Osteocyte (in vitro differentiated cells): ENCODE results near the gene NFIX. TPM values are rescaled to one million over a fixed set of nuclear protein-coding genes. Genes with fewer than 3 reads are reported as not detected.

ENCODE experiments used
- DNase-seq: peaks from one replicate; pipeline ENCODE4 v3.0.0; 2021; ENCODE audit warnings: mixed read lengths; ENCODE audit not compliant: unreplicated experiment; ENCODE audit errors: extremely low spot score
- H3K27ac Mint-ChIP-seq: one replicate; pipeline ENCODE4 v1.8.0; 2021; ENCODE audit warnings: mild to moderate bottlenecking, mixed read lengths; ENCODE audit not compliant: unreplicated experiment
- H3K27me3 Mint-ChIP-seq: one replicate; pipeline ENCODE4 v1.8.0; 2021; ENCODE audit warnings: mixed read lengths; ENCODE audit not compliant: unreplicated experiment
- H3K36me3 Mint-ChIP-seq: one replicate; pipeline ENCODE4 v1.8.0; 2021; ENCODE audit warnings: mixed read lengths; ENCODE audit not compliant: unreplicated experiment
- H3K4me1 Mint-ChIP-seq: one replicate; pipeline ENCODE4 v1.8.0; 2021; ENCODE audit warnings: mixed read lengths; ENCODE audit not compliant: unreplicated experiment
- H3K4me3 Mint-ChIP-seq: one replicate; pipeline ENCODE4 v1.8.0; 2021; ENCODE audit warnings: mild to moderate bottlenecking, moderate library complexity, mixed read lengths; ENCODE audit not compliant: unreplicated experiment
- H3K9me3 Mint-ChIP-seq: one replicate; pipeline ENCODE4 v1.8.0; 2021; ENCODE audit warnings: mixed read lengths; ENCODE audit not compliant: unreplicated experiment
- total RNA-seq: library from RNA; stranded (reverse); gene quantifications from 2 replicates; pipeline ENCODE4 v1.2.1, GENCODE V29; 2021
- TF ChIP-seq, protein P1 (sequence below): fragments of 200-600 bp; sonication (generic); IDR thresholded peaks from 2 replicates; pipeline ENCODE4 v1.5.0; 2021; ENCODE audit warnings: antibody characterized with exemption, mild to moderate bottlenecking, moderate library complexity

NFIX gene
- total RNA-seq, 1 donor from 2014 or later: 87.0 TPM

DNA sequence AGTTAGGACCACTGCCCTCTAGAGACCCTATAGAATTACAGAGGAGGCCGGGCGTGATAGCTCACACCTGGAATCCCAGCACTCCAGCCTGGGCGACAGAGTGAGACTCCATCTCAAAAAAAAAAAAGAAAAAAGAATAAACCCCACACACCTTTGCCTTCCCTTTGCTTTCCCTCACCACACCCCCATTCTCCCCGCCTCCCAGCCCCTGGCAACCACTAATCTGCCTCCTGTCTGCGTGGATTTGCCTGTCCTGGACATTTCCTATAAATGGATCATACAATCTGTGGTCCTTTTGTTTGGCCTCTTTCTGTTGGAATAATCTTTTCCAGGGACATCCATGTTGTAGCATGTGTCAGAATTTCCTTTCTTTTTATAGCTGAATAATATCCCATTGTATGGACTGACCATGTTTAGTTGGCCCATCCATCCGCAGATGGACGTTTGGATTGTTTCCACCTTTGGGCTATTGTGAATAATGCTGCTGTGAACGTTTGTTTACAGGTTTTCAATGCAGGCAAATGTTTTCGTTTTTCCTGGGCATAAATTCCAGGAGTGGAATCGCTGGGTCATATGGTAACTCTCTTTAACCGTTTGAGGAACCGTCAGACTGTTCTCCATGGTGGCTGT is 138.1 kb downstream of the NFIX start:
- TF ChIP-seq, protein P1, sequence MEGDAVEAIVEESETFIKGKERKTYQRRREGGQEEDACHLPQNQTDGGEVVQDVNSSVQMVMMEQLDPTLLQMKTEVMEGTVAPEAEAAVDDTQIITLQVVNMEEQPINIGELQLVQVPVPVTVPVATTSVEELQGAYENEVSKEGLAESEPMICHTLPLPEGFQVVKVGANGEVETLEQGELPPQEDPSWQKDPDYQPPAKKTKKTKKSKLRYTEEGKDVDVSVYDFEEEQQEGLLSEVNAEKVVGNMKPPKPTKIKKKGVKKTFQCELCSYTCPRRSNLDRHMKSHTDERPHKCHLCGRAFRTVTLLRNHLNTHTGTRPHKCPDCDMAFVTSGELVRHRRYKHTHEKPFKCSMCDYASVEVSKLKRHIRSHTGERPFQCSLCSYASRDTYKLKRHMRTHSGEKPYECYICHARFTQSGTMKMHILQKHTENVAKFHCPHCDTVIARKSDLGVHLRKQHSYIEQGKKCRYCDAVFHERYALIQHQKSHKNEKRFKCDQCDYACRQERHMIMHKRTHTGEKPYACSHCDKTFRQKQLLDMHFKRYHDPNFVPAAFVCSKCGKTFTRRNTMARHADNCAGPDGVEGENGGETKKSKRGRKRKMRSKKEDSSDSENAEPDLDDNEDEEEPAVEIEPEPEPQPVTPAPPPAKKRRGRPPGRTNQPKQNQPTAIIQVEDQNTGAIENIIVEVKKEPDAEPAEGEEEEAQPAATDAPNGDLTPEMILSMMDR: no peak
- Mint-ChIP-seq H3K27ac (peak overlapping the region; percentile 44), H3K9me3 (no peaks in the 10 kb centered on the region), H3K4me3 (no peak overlapping the region), H3K36me3 (peaks cover 4% of the 10 kb centered on the region), H3K4me1 (peaks cover 2% of the 10 kb centered on the region), H3K27me3 (no peaks in the 10 kb centered on the region)
- DNase-seq: no peak

DNA sequence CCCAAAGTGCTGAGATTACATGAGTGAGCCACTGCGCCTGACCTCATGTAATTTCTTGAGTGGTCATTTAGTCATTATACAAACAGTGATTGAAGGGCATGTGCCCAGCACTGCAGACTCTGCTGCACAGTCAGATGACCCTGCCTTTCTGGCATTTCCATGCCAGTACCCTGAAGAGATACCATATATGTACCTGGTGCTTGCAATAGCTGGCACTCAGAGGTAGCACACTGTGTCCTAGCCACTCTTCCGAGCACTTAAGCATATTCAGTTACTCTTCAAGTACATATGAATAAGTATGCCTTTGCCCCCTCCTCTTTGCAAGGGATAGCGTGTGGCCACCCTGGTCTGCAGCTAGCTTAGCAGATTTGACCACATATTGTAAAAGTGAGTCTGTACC is 139.4 kb downstream of the NFIX start:
- Mint-ChIP-seq H3K27ac (no peak overlapping the region), H3K4me3 (no peak overlapping the region), H3K36me3 (peaks cover 7% of the 10 kb centered on the region), H3K27me3 (no peaks in the 10 kb centered on the region), H3K9me3 (no peaks in the 10 kb centered on the region), H3K4me1 (peaks cover 8% of the 10 kb centered on the region)
- TF ChIP-seq, protein P1: no peak
- DNase-seq: no peak

DNA sequence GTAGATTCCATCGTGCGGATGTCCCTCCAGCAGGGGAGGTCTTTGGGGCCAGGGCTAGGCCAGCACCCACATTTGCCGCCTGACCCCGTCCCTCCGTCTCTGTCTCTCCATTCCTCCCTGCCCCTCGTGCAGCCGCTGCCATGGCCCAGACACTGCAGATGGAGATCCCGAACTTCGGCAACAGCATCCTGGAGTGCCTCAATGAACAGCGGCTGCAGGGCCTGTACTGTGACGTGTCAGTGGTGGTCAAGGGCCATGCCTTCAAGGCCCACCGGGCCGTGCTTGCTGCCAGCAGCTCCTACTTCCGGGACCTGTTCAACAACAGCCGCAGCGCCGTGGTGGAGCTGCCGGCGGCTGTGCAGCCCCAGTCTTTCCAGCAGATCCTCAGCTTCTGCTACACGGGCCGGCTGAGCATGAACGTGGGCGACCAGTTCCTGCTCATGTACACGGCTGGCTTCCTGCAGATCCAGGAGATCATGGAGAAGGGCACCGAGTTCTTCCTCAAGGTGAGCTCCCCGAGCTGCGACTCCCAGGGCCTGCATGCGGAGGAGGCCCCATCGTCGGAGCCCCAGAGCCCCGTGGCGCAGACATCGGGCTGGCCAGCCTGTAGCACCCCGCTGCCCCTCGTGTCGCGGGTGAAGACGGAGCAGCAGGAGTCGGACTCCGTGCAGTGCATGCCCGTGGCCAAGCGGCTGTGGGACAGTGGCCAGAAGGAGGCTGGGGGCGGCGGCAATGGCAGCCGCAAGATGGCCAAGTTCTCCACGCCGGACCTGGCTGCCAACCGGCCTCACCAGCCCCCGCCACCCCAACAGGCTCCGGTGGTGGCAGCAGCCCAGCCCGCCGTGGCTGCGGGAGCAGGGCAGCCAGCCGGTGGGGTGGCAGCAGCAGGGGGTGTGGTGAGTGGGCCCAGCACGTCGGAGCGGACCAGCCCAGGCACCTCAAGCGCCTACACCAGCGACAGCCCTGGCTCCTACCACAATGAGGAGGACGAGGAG is 140.1 kb downstream of the NFIX start:
- peaks cover 7% of the 10 kb centered on the region for H3K36me3 Mint-ChIP-seq
- TF ChIP-seq, protein P1: no peak
- H3K27ac Mint-ChIP-seq: no peak overlapping the region

DNA sequence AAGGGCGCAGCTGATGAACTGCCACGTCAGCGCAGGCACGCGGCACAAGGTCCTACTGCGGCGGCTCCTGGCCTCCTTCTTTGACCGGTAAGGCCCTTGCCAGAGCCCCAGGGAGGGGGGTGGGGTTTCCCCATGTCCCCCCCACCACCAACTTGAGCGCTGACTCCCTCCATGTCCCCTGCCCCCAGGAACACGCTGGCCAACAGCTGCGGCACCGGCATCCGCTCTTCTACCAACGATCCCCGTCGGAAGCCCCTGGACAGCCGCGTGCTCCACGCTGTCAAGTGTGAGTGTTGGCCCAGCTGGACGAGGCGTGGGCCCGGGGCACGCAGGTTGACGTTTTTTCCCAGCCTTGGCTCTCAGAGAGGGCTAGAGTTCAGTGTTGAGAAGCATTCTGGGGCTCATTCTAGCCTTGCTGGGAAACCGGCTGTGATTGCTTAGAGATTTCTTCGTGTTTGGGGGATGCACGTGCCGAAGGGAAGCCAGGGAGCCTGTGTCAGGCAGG is 142.1 kb downstream of the NFIX start:
- H3K27me3 Mint-ChIP-seq: no peaks in the 10 kb centered on the region
- no peak for DNase-seq
- H3K4me3 Mint-ChIP-seq: no peak overlapping the region
- TF ChIP-seq, protein P1: no peak
- peaks cover 10% of the 10 kb centered on the region for H3K4me1 Mint-ChIP-seq
- peaks cover 7% of the 10 kb centered on the region for H3K36me3 Mint-ChIP-seq
- no peaks in the 10 kb centered on the region for H3K9me3 Mint-ChIP-seq
- H3K27ac Mint-ChIP-seq: no peak overlapping the region

More for the DNA sequence above, 140.1 kb downstream of the NFIX start:
- Mint-ChIP-seq H3K4me1 (peaks cover 10% of the 10 kb centered on the region), H3K9me3 (no peaks in the 10 kb centered on the region), H3K27me3 (no peaks in the 10 kb centered on the region), H3K4me3 (no peak overlapping the region)
- no peak for DNase-seq
